Left renal pelvis (tissue), 4 donors: ENCODE data around the gene FAIM2. TPM values are rescaled to one million over a fixed set of nuclear protein-coding genes. Genes with fewer than 3 reads are reported as not detected.
A peak's percentile ranks its signal among the peaks of the same experiment; 100 is the strongest.
"Not testable (repeated sequence)": the region's sequence is repeated elsewhere in the genome, so short reads cannot be mapped to it uniquely, and the experiment has no call there.

Source experiments
- DNase-seq, 4 donors: peaks; one replicate each; pipeline ENCODE4 v3.0.0-alpha.2; 2013; ENCODE audit warnings: low read depth in 4 of 4, low spot score in 3 of 4
- polyA plus RNA-seq, 4 donors: library from polyadenylated mRNA; unstranded; fragments of 120-200 nt; gene quantifications; one replicate each; pipeline ENCODE4 v1.2.1, GENCODE V29; 2013; ENCODE audit not compliant: insufficient read length in 4 of 4

FAIM2 gene
- polyA plus RNA-seq, 4 donors: 3.3 to 35.7 (median 3.9) TPM

- no peak for DNase-seq
Observed at GRCh38 chr12:49867570-49868341, 35.9 kb downstream of the FAIM2 start.

GRCh38 chr12:49866859-49867569 is 36.7 kb downstream of the FAIM2 start:
- DNase-seq: peak in 1 of 4 donors; percentile 64

DNA sequence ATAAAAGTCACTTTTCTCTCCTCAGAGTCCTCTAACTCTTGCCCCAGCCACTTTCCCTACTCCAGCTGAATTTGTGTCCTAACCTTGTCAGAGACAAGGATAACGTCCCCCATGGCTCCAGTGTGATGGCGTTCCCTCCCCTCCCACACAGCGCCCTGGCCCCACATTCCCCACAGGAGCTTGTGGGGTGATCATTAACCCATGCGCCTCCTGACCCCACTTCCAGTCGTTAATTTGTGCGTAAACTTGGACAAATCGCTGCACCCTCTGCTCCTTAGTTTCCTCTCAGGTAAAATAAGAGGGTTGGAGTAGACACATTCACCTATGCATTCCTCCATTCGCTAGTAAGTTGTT is 37.9 kb downstream of the FAIM2 start:
- no peak for DNase-seq

- DNase-seq: no peak
Observed at GRCh38 chr12:49865109-49865781, 38.5 kb downstream of the FAIM2 start.

DNA sequence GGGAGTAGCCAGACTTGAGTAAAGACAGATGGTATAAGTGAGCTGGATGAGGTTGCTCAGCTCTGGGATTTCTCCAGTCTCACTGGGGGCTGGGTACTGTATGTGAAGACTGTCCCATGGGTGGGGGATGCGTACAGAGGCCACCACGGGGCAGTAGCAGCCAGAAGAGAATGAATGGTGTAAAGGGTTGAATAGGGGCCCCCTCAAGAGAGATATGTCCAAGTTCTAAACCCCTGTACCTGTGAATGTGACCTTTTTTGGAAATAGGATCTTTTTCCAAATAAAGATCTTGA is 39.0 kb downstream of the FAIM2 start:
- no peak for DNase-seq

DNA sequence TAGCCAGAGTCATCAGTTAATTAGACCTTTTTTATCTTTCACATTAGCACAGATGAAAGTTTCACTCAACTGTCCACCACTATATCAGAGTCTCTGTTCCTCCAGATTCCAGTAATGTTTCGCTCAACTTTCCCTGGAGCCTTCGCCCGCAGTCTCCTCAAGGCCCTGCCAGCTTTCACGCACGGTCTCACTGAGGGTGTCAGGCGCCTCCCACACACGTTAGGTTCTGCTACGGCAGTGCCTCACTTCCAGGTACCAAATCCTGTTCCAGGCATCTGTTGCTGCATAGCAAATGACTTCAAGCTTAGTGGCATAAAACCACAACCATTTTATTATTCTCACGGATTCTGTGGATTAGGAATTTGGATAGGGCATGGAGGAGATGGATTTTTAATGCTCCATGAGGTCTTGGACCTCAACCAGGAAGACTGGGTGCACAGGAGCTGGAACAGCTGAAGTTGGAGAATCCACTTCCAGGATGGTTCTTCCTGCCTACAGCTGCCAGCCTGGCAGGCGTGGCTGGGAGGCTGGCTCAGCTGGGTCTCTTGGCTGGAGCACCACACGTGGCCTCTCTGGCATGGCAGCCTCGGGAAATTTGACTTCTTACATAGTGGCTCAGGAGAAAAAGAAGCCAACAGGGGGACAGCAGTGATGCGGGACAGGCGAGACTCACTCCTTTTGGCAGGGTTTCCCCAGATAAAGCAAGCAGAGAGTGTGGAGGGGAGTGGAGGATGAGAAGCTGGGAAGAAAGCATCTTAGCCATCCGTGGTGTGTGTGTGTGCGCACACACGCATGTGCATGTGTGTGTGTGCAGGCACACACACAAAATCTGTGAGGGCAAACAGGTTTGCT is 39.5 kb downstream of the FAIM2 start:
- no peak for DNase-seq

DNA sequence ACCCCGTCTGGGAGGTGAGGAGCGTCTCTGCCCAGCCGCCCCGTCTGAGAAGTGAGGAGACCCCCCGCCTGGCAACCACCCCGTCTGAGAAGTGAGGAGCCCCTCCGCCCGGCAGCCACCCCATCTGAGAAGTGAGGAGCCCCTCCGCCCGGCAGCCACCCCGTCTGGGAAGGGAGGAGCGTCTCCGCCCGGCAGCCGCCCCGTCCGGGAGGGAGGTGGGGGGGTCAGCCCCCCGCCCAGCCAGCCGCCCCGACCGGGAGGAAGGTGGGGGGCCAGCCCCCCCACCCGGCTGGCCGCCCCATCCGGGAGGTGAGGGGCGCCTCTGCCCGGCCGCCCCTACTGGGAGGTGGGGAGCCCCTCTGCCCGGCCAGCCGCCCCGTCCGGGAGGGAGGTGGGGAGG is 42.8 kb downstream of the FAIM2 start:
- not testable (repeated sequence) for DNase-seq

DNA sequence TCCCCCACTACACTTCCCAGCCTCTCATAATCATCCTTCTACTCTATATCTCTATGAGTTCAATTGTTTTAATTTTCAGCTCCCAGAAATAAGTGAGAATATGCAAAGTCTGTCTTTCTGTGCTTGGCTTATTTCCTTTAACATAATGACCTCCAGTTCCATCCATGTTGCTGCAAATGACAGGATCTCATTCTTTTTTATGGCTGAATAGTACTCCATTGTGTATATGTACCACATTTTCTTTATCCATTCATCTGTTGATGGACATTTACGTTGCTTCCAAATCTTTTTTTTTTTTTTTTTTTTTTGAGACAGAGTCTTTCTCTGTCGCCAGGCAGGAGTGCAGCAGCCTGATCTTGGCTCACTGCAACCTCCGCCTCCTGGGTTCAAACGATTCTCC is 47.8 kb downstream of the FAIM2 start:
- DNase-seq: not testable (repeated sequence)

DNA sequence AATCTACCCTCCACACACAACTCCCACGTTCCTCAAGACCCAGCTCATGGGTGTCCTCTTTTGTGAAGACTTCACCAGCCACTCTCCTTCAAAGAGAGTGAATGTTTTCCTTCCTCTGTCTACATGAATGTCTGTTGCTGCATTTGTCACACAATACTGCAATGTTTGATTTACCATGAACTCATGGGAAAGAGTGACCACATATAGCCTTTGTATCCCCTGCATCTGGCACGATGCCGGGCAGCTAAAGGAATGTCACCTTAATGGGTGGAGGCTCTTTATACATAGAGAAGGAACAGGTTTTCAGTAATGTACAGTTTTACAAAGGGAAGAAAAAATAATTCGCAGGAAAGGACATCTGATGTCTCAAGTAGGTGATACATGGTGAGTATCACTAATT is 48.7 kb downstream of the FAIM2 start:
- no peak for DNase-seq

GRCh38 chr12:49853671-49854070 is 50.0 kb downstream of the FAIM2 start:
- no peak for DNase-seq

DNA sequence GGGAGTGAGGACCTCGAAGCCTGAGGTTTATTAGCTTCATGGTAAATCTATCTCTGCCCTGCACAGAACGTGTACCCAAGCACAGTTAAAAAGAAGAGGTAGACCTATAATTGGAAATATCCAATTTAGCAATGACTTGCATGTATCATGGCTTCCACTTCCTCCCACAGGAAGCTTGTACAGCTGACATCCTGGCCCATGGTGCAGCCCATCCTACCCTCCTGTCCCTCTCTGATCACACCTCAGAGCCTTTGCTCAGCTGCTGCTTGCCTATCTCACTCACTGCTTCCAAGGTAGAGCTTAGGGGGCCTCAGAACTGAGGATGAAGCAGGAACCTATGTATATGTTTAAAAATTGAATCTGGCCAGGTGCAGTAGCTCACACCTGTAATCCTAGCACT is 56.5 kb downstream of the FAIM2 start:
- DNase-seq: no peak

- DNase-seq: no peak
Observed at GRCh38 chr12:49846032-49846431, 57.7 kb downstream of the FAIM2 start.

GRCh38 chr12:49843876-49844437 is 59.7 kb downstream of the FAIM2 start:
- DNase-seq: no peak

- no peak for DNase-seq
Observed at GRCh38 chr12:49843411-49843810, 60.3 kb downstream of the FAIM2 start.

DNA sequence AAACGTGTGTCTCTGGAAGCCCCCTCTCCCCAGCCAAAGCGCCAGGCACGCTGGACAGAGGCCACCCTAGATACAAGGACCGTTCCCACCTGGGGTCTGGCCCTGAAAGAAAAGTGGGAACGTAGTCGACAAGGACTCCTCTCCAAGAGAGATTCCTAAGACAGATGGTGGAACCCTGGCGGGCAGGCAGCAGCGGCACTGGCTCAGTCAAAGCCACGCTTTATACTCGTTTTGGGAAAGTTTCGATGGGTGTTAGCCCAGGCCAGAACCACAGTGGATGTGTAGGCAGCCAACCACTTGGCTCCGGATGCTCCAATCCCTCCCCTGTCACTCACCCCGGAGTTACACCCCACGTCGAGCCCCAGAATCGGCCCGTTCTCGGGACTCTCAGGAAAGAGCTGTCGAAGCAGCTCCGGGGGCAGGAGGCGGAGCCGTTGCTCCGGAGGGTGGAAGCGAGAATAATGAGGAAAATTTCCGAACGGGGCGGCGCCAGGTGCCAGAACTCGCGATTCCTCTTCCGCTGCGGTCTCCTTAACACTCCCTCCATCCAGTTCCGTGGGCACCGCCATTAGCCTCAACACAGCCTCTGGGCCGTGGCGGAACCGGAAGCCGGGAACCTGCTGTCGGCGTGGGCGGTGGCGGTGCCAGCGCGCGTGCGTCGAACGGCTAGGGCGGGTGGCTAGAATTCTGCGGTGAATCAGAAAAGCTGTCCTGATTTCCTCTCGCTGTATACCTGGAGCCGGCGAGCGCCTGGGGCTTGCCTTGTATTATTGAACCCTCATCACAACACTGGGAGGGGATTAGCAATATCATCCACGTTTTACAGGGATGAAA is 61.0 kb downstream of the FAIM2 start, which contains the start of gene BCDIN3D:
Gene BCDIN3D, minus strand, starts transcription at position 588 of the 834 bp plus-strand sequence. Its CDS starts 19 bp downstream, at position 569.
- peak in 3 of 4 donors; percentile 75 to 78 (median 76) for DNase-seq

DNA sequence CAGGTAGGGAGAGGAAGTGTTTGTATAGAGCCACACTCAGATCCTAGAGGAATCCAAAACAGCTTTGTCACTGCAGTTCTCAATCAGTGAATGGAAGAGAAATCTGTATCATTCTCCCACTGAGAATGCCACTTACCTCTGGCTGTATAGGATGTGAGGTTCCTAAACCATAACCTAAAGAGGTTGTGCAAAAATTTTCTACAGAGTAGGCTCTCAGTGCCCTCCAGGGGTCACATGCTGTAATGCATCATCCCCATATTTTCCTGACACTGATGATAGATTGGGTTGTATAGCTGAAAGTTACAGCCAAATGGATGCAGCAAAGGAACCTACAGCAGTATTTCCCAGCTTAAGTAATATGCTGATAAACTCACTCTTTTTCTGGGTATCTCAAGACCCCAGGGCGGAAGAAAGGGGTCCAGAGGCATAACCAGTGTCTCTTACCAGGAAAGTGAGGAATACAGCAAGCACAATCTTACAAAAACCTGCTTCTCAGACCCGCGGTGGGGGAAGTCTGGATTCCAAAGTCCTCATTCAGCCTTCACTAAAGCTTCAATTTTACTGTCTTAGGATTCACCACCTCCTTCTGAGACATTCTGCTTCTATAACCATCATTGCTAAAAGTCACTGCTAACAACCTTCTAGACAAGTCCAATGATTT is 64.6 kb downstream of the FAIM2 start:
- DNase-seq: no peak

- no peak for DNase-seq
Observed at GRCh38 chr12:49832836-49833421, 70.8 kb downstream of the FAIM2 start.

- DNase-seq: no peak
Observed at GRCh38 chr12:49831717-49832116, 72.0 kb downstream of the FAIM2 start.
